Measurements from ENCODE around the gene CHRM5. TPM values are rescaled to one million over a fixed set of nuclear protein-coding genes. Genes with fewer than 3 reads are reported as not detected.

Gene CHRM5
- total RNA-seq, 1 donor from 2014 or later, result not detected

- DNase-seq (ENCODE audit: low spot score), result peak; percentile 99
Measured at GRCh38 chr15:34101366-34102174, 133.3 kb downstream of the CHRM5 start, which contains the start of the genes EMC7 and PGBD4. TSS of gene EMC7 (minus strand) at chr15:34101862. CDS start at chr15:34101839, 23 bp downstream. TSS of gene PGBD4 (plus strand) at chr15:34102083. CDS start at chr15:34102532, 449 bp downstream.

DNA sequence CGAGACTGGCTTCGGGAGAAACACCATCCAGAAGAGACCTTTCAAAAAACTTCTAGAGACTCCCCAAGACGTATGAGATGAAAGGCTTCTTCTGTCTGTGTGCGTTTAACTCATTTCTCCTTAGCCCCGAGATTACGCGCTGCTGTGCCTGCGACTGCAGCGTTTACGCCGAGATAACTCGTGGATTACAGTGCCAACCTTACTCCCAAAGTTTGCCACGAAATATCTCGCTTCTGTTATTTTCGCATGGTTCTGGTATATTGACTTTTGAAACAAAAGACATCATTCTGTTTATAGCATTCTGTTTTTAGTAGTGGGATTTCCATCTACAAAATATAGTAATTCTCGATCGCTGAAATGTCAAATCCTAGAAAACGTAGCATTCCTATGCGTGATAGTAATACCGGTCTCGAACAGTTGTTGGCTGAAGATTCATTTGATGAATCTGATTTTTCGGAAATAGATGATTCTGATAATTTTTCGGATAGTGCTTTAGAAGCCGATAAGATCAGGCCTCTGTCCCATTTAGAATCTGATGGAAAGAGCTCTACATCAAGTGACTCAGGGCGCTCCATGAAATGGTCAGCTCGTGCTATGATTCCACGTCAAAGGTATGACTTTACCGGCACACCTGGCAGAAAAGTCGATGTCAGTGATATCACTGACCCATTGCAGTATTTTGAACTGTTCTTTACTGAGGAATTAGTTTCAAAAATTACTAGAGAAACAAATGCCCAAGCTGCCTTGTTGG, 134.1 kb downstream of the CHRM5 start:
- no peak for DNase-seq (ENCODE audit: low spot score)

DNA sequence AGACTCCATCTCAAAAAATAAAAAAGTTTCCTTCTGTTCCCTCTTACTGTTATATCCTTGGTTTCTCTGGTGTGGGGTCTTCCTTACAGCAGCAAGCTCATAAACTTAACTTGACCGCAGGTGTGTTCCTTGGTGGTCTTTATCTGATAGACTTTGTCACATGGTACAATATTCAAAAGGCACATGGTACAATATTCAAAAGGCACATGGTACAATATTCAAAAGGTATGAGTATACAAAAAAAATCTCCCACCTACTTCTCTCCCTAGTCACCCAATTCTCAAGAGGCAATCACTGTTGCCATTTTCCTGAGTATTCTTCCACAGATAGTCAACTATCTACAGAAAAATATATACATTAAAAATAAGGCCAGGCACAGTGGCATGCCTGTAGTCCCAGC, 138.1 kb downstream of the CHRM5 start:
- no peak for DNase-seq (ENCODE audit: low spot score)

DNA sequence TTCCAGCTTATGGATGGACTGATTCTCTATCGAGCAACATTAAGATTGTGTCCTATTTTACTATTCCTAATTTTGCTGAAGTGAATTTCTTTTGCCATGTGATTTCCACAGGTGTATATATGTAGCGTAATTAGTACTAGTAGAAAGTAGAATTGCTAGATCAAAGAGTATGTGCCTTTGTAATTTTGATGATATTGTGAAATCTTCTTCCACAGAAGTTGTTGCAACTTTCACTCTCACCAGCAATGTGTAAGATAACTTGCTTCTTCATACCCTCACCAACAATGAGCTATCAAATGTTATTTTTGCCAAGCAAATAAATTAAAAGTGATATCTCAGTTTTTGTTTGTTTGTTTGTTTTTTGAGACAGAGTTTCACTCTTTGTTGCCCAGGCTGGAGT, 139.0 kb downstream of the CHRM5 start:
- no peak for DNase-seq (ENCODE audit: low spot score)

DNA sequence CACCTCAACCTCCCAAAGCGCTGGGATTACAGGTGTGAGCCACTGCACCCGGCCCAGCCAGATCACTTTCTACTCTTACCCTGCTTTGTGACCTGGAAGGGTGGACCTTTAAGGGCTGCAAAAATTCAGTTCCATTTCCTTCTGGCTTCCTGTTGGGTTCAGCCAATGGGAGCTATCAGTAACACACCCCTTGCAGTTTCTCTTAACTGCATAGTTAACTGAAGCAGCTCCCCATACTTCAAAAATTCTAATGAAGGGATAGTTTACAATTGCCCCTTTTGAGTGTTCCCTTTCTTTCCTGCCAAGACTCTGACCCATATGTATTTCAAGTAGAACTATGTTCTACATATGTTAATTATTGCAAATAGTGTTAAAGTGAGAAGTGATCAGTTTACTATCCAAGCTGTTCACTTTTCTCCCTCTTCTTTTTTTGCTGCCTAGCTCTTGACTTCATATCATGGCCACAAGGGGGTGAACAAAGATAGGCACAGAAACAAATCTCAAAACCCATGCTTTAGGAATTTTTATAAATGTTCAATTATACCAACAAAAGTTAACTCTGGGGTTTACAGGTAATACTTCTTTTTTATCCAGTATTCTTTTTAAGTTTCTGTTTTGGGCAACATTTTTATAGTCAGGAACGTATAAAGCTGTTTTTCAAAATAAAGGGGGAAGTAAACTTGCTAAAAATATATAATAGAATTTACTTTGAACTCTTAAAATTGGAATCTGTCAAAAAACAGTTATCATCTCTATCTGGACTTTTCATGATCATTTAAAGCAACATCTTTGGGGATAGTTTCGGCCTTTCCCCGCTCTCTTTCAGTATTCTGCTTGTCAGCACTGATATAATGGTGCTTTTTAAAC, 141.7 kb downstream of the CHRM5 start:
- no peak for DNase-seq (ENCODE audit: low spot score)

- DNase-seq (ENCODE audit: low spot score), result no peak
Measured at GRCh38 chr15:34111488-34111887, 143.2 kb downstream of the CHRM5 start.

DNA sequence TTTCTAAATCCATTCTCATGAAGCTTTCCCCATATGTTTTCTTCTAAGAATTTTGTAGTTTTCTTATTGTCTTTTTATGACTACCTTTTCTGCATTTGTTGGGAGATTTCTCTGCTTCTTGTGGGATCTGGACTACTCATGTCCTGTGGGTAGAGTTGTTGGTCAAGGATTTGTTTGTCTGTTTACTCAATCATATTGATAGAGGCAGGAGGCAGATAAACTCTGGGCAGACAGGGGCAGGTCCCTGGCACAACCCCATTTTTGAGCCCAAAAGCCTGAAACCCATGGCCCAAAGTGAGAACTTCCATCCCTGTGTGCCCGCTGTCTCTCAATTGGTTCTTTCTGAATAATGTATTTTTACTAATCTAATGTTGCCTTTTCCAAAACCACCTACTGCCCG, 145.9 kb downstream of the CHRM5 start:
- no peak for DNase-seq (ENCODE audit: low spot score)

GRCh38 chr15:34114739-34115138, 146.4 kb downstream of the CHRM5 start:
- no peak for DNase-seq (ENCODE audit: low spot score)

- DNase-seq (ENCODE audit: low spot score), result no peak
Measured at GRCh38 chr15:34116620-34117019, 148.3 kb downstream of the CHRM5 start.

Other genes starting within 250 kb of the CHRM5 start
- gene AVEN, start 70.7 kb downstream of the CHRM5 start, total RNA-seq, result 13.9 TPM
- 65.5 TPM for gene EMC7, start 133.4 kb downstream of the CHRM5 start, total RNA-seq
- 1.2 TPM for gene PGBD4, start 133.6 kb downstream of the CHRM5 start, total RNA-seq
- 30.4 TPM for gene KATNBL1, start 241.6 kb downstream of the CHRM5 start, total RNA-seq